22Rv1 (cell line): ENCODE measurements around the gene LSM5.

Experiments
- ZFX ChIP-seq: fragments of 450-650 bp; IDR thresholded peaks from 2 replicates; pipeline ENCODE4 v1.6.1; 2017; ENCODE audit warnings: antibody characterized with exemption, borderline replicate concordance
- TF ChIP-seq, protein P1 (sequence below): fragments of 450-650 bp; IDR thresholded peaks from 2 replicates; pipeline ENCODE4 v1.5.1; 2017; ENCODE audit warnings: mild to moderate bottlenecking

DNA sequence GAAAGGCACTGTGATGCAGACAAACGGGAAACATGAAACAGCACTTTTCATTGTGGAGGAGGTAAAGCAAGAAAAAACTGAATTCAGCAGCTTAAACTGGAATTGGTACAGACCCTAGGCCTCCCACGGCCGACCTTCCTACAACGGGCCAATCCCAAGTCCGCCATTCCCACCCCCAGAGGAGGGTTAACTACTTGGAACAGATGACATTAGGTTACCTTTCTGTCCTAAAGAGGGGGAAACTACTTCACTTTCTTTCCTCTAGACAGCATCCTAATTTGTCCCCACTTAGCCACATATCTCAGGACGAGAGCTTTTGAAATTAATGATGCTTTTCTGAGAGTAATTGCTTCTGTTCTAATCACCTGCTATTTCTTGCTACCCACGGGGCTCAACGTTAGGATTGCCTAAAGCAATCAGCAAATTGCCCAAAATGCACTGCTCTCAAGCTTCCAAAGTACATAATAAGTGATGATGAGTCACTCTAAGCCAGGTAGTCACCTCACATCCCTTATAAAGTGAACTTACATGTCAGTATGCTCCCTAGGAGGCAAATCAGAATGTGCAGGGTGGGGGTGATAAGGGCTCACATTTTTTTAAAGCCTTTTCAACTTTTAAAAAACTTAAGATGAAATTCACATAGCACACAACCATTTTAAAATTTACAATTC, 36.7 kb downstream of the LSM5 start:
- TF ChIP-seq, protein P1, sequence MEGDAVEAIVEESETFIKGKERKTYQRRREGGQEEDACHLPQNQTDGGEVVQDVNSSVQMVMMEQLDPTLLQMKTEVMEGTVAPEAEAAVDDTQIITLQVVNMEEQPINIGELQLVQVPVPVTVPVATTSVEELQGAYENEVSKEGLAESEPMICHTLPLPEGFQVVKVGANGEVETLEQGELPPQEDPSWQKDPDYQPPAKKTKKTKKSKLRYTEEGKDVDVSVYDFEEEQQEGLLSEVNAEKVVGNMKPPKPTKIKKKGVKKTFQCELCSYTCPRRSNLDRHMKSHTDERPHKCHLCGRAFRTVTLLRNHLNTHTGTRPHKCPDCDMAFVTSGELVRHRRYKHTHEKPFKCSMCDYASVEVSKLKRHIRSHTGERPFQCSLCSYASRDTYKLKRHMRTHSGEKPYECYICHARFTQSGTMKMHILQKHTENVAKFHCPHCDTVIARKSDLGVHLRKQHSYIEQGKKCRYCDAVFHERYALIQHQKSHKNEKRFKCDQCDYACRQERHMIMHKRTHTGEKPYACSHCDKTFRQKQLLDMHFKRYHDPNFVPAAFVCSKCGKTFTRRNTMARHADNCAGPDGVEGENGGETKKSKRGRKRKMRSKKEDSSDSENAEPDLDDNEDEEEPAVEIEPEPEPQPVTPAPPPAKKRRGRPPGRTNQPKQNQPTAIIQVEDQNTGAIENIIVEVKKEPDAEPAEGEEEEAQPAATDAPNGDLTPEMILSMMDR = no peak
- no peak for TF ChIP-seq ZFX
